Neural crest cell (in vitro differentiated cells): ENCODE measurements around the gene KCP. TPM values are rescaled to one million over a fixed set of nuclear protein-coding genes. Genes with fewer than 3 reads are reported as not detected.

Experiments
- DNase-seq: peaks from one replicate; pipeline ENCODE4 v3.0.0; 2021; ENCODE audit warnings: low read depth, mixed read lengths, low spot score
- H3K27ac Mint-ChIP-seq: one replicate; pipeline ENCODE4 v1.8.0; 2021; ENCODE audit warnings: mild to moderate bottlenecking, mixed read lengths; ENCODE audit not compliant: unreplicated experiment
- H3K27me3 Mint-ChIP-seq: 2 replicates; pipeline ENCODE4 v1.8.0; 2021; ENCODE audit warnings: low read depth, mild to moderate bottlenecking, mixed read lengths
- H3K36me3 Mint-ChIP-seq: 2 replicates; pipeline ENCODE4 v1.8.0; 2021; ENCODE audit warnings: low read depth, mild to moderate bottlenecking, mixed read lengths
- H3K4me1 Mint-ChIP-seq: 2 replicates; pipeline ENCODE4 v1.8.0; 2021; ENCODE audit warnings: mixed read lengths
- H3K4me3 Mint-ChIP-seq: one replicate; pipeline ENCODE4 v1.8.0; 2021; ENCODE audit warnings: mild to moderate bottlenecking, mixed read lengths
- H3K9me3 Mint-ChIP-seq: 2 replicates; pipeline ENCODE4 v1.8.0; 2021; ENCODE audit warnings: mixed read lengths
- CTCF ChIP-seq: fragments of 200-600 bp; sonication (generic); conservative IDR thresholded peaks from 2 replicates; pipeline ENCODE4 v1.5.0; 2021; ENCODE audit warnings: antibody characterized with exemption, mild to moderate bottlenecking
- total RNA-seq: library from RNA; stranded (reverse); gene quantifications from 2 replicates; pipeline ENCODE4 v1.2.1, GENCODE V29; 2021

The KCP gene
- total RNA-seq, 1 donor from 2014 or later: 2.9 TPM

GRCh38 chr7:128876978-128877755 lies 33.3 kb downstream of the KCP start:
- no peaks in the 10 kb centered on the region for H3K4me1 Mint-ChIP-seq
- TF ChIP-seq CTCF: no peak
- no peaks in the 10 kb centered on the region for H3K36me3 Mint-ChIP-seq
- H3K27me3 Mint-ChIP-seq: no peaks in the 10 kb centered on the region
- no peak overlapping the region for H3K27ac Mint-ChIP-seq
- H3K4me3 Mint-ChIP-seq: no peak overlapping the region
- H3K9me3 Mint-ChIP-seq: no peaks in the 10 kb centered on the region
- no peak for DNase-seq

- Mint-ChIP-seq H3K4me3 (no peak overlapping the region), H3K27me3 (no peaks in the 10 kb centered on the region), H3K36me3 (no peaks in the 10 kb centered on the region), H3K9me3 (no peaks in the 10 kb centered on the region), H3K27ac (no peak overlapping the region), H3K4me1 (no peaks in the 10 kb centered on the region)
- no peak for TF ChIP-seq CTCF
- DNase-seq: no peak
Observed at GRCh38 chr7:128876586-128876977, 33.9 kb downstream of the KCP start.

GRCh38 chr7:128876127-128876526 lies 34.4 kb downstream of the KCP start:
- no peak for DNase-seq
- Mint-ChIP-seq H3K9me3 (no peaks in the 10 kb centered on the region), H3K4me1 (no peaks in the 10 kb centered on the region), H3K36me3 (no peaks in the 10 kb centered on the region), H3K27ac (no peak overlapping the region), H3K27me3 (no peaks in the 10 kb centered on the region), H3K4me3 (no peak overlapping the region)
- no peak for TF ChIP-seq CTCF

- no peak for DNase-seq
- Mint-ChIP-seq H3K36me3 (no peaks in the 10 kb centered on the region), H3K9me3 (no peaks in the 10 kb centered on the region), H3K27ac (no peak overlapping the region), H3K4me1 (no peaks in the 10 kb centered on the region), H3K27me3 (peaks cover 2% of the 10 kb centered on the region), H3K4me3 (no peak overlapping the region)
- no peak for TF ChIP-seq CTCF
Observed at GRCh38 chr7:128875523-128875948, 35.0 kb downstream of the KCP start.

- no peak for TF ChIP-seq CTCF
- Mint-ChIP-seq H3K4me3 (no peak overlapping the region), H3K9me3 (no peaks in the 10 kb centered on the region), H3K4me1 (peaks cover 5% of the 10 kb centered on the region), H3K36me3 (no peaks in the 10 kb centered on the region), H3K27ac (no peak overlapping the region), H3K27me3 (peaks cover 8% of the 10 kb centered on the region)
- DNase-seq: no peak
Observed at GRCh38 chr7:128874140-128875031, 36.1 kb downstream of the KCP start.
